Right lobe of liver (tissue), 6 donors: ENCODE results near the gene DYRK1A. TPM values are rescaled to one million over a fixed set of nuclear protein-coding genes. Genes with fewer than 3 reads are reported as not detected.

Experiments
- ATAC-seq, 4 donors: fragments of 200-7000 bp; cut with Tn5 transposase; one replicate each; pipeline ENCODE4 v1.9.1; 2020; ENCODE audit warnings: mild to moderate bottlenecking in 4 of 4, moderate library complexity in 4 of 4
- DNase-seq, 3 donors: peaks; one replicate each; pipeline ENCODE4 v3.0.0-alpha.2; 2020
- H3K27ac ChIP-seq, 3 donors: fragments of 200-600 bp; one replicate each; pipeline ENCODE4 v1.8.0; 2022
- H3K27me3 ChIP-seq, 2 donors: fragments of 200-600 bp; one replicate each; pipeline ENCODE4 v1.8.0; 2022
- H3K36me3 ChIP-seq, 4 donors: fragments of 200-600 bp; sonication (generic) in 1 of 4; one replicate each; pipeline versions ENCODE4 v1.5.1 to v1.8.0; 2017 to 2022; ENCODE audit warnings: control low read depth in 1 of 4
- H3K4me1 ChIP-seq, 4 donors: fragments of 200-600 bp; sonication (generic) in 1 of 4; one replicate each; pipeline versions ENCODE4 v1.5.1 to v1.8.0; 2017 to 2022; ENCODE audit warnings: control low read depth in 1 of 4
- H3K4me3 ChIP-seq, 3 donors: fragments of 200-600 bp; one replicate each; pipeline ENCODE4 v1.8.0; 2022
- H3K9me3 ChIP-seq, 4 donors: fragments of 200-600 bp; sonication (generic) in 1 of 4; one replicate each; pipeline versions ENCODE4 v1.5.1 to v1.8.0; 2017 to 2022; ENCODE audit warnings: control low read depth in 1 of 4
- CTCF ChIP-seq, 4 donors: fragments of 200-600 bp in 3 of 4; fragments of 450-650 bp in 1 of 4; IDR thresholded peaks; one replicate each; pipeline versions ENCODE4 v1.5.1 to v1.8.0; 2016 to 2022; ENCODE audit warnings: antibody characterized with exemption in 4 of 4, mild to moderate bottlenecking in 2 of 4
- POLR2A ChIP-seq: fragments of 450-650 bp; IDR thresholded peaks from one replicate; pipeline ENCODE4 v1.6.1; 2017; ENCODE audit warnings: antibody characterized with exemption, mild to moderate bottlenecking
- WGBS: methylation state at CpG from one replicate; pipeline ENCODE4 v1.1.6; 2018; ENCODE audit warnings: low coverage, low lambda C conversion rate; ENCODE audit not compliant: insufficient coverage; ENCODE audit errors: missing lambda C conversion rate; 5-methylcytosine and 5-hydroxymethylcytosine counted together
- intact Hi-C, 2 donors: fragments of 100-400 bp; cut with DNase I; formaldehyde crosslinking; loops; one replicate each; pipeline versions ENCODE4 v1.11.2 to v1.14.1; 2022
- total RNA-seq, 6 experiments: library from RNA; depleted of rRNA in 2 of 6; stranded (reverse); fragments of >200 nt in 2 of 6; fragmentation: NEBNext Ultra II Directional in 3 of 6; extraction: Animal tissue kit (Norgen Biotek cat#: 25700) in 3 of 6; gene quantifications; one replicate each; pipeline versions ENCODE4 v1.1.0 to v1.2.4, GENCODE V29; 2016 to 2023
- donor health status: DM: no; HTN: yes; CAD: no.
- donor health status: DM: no; HTN: no; CAD: no.
- donor health status: DM: no; HTN: no; CAD: no.
- donor health status: DM: no; HTN: yes; CAD: no.
- donor health status: DM: no; HTN: yes; CAD: no.

DYRK1A gene
- total RNA-seq, 6 experiments from 2014 or later, result 20.6 to 32.5 (median 25.7) TPM

- 79% methylated on average over 2 of the region's 2 CpGs for WGBS
- H3K9me3 ChIP-seq, result no peaks in the 10 kb centered on the region
- TF ChIP-seq CTCF (IDR thresholded peaks at IDR 0.05) (no peak), POLR2A (no peak)
- intact Hi-C loops, result no loop called here
- DNase-seq (no peak), ATAC-seq (no peak)
- peak overlapping the region in 1 of 3 donors; percentile 9 for H3K27ac ChIP-seq
- no peaks in the 10 kb centered on the region for H3K27me3 ChIP-seq
- no peaks in the 10 kb centered on the region for H3K36me3 ChIP-seq
- peaks cover 0 to 72% (median 22%) of the 10 kb centered on the region in 4 donors for H3K4me1 ChIP-seq
- H3K4me3 ChIP-seq, result no peak overlapping the region
Measured at GRCh38 chr21:37454869-37455503, 88.4 kb downstream of the DYRK1A start.

GRCh38 chr21:37455504-37455911 lies 88.9 kb downstream of the DYRK1A start:
- H3K27ac ChIP-seq, result peak overlapping the region in 1 of 3 donors; percentile 9
- H3K9me3 ChIP-seq, result no peaks in the 10 kb centered on the region
- DNase-seq (no peak), ATAC-seq (peak in 1 of 4 donors; percentile 11)
- H3K36me3 ChIP-seq, result no peaks in the 10 kb centered on the region
- no peaks in the 10 kb centered on the region for H3K27me3 ChIP-seq
- H3K4me1 ChIP-seq, result peaks cover 0 to 67% (median 22%) of the 10 kb centered on the region in 4 donors
- intact Hi-C loops, result no loop called here
- H3K4me3 ChIP-seq, result no peak overlapping the region
- 46% methylated on average over 7 of the region's 7 CpGs for WGBS
- no peak for TF ChIP-seq POLR2A
- no peak for TF ChIP-seq CTCF (IDR thresholded peaks at IDR 0.05)

- WGBS, result 62% methylated on average over 7 of the region's 7 CpGs
- no peaks in the 10 kb centered on the region for H3K27me3 ChIP-seq
- H3K36me3 ChIP-seq, result no peaks in the 10 kb centered on the region
- H3K4me1 ChIP-seq, result peaks cover 0 to 69% (median 25%) of the 10 kb centered on the region in 4 donors
- intact Hi-C loops, result no loop called here
- no peak for TF ChIP-seq POLR2A
- no peak for TF ChIP-seq CTCF (IDR thresholded peaks at IDR 0.05)
- peak overlapping the region in 1 of 3 donors; percentile 17 for H3K27ac ChIP-seq
- no peaks in the 10 kb centered on the region for H3K9me3 ChIP-seq
- no peak for DNase-seq
- no peak overlapping the region for H3K4me3 ChIP-seq
- ATAC-seq, result peak in 2 of 4 donors; percentile 7 to 37
Measured at GRCh38 chr21:37458669-37459276, 92.2 kb downstream of the DYRK1A start.

- intact Hi-C loops, result no loop called here
- Histone ChIP-seq H3K27me3 (no peaks in the 10 kb centered on the region), H3K4me3 (no peak overlapping the region), H3K27ac (no peak overlapping the region), H3K9me3 (no peaks in the 10 kb centered on the region), H3K36me3 (no peaks in the 10 kb centered on the region), H3K4me1 (peaks cover 0 to 69% (median 23%) of the 10 kb centered on the region in 4 donors)
- no peak for TF ChIP-seq POLR2A
- TF ChIP-seq CTCF (IDR thresholded peaks at IDR 0.05), result no peak
- DNase-seq (no peak), ATAC-seq (peak in 2 of 4 donors; percentile 6 to 41)
- WGBS, result 45% methylated on average over 4 of the region's 4 CpGs
Measured at GRCh38 chr21:37459575-37459974, 93.0 kb downstream of the DYRK1A start.
